GM12891 (cell line): ENCODE results near the gene PAGE5. TPM values are rescaled to one million over a fixed set of nuclear protein-coding genes. Genes with fewer than 3 reads are reported as not detected.
A peak's percentile ranks its signal among the peaks of the same experiment; 100 is the strongest.

ENCODE experiments used
- DNase-seq: peaks from one replicate; pipeline ENCODE4 v3.0.0; 2011; ENCODE audit warnings: low spot score; ENCODE audit not compliant: insufficient read length
- FAIRE-seq: peaks from 2 replicates; lab custom pipeline; 2011; peaks lifted over from hg19 to GRCh38; lab: Jason Lieb, UNC
- PAX5 ChIP-seq: IDR thresholded peaks from 2 replicates; pipeline ENCODE4 v1.6.1; 2011; ENCODE audit warnings: low read length, moderate library complexity, mild to moderate bottlenecking; ENCODE audit not compliant: insufficient read depth, severe bottlenecking
- POLR2A ChIP-seq: IDR thresholded peaks from 2 replicates; pipeline ENCODE4 v1.6.1; 2011; ENCODE audit warnings: low read depth, low read length, control low read depth
- POLR2AphosphoS5 ChIP-seq: IDR thresholded peaks from 2 replicates; pipeline ENCODE4 v1.6.1; 2011; ENCODE audit warnings: low read depth, low read length, control low read depth
- POU2F2 ChIP-seq: IDR thresholded peaks from 2 replicates; pipeline ENCODE4 v1.6.1; 2011; ENCODE audit warnings: low read depth, mild to moderate bottlenecking, control low read depth, low read length, moderate library complexity
- SPI1 ChIP-seq: IDR thresholded peaks from 2 replicates; pipeline ENCODE4 v1.6.1; 2011; ENCODE audit warnings: low read depth, low read length, control low read depth
- TAF1 ChIP-seq: IDR thresholded peaks from 2 replicates; pipeline ENCODE4 v1.6.1; 2011; ENCODE audit warnings: low read depth, low read length, control low read depth
- polyA plus RNA-seq: library from polyadenylated mRNA; unstranded; fragments of >200 nt; gene quantifications from one replicate; pipeline ENCODE4 v1.2.1, GENCODE V29; 2012; ENCODE audit warnings: low read depth, missing spikeins, inconsistent platforms; ENCODE audit not compliant: missing spikeins

Gene PAGE5, protein sequence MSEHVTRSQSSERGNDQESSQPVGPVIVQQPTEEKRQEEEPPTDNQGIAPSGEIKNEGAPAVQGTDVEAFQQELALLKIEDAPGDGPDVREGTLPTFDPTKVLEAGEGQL
- polyA plus RNA-seq, result not detected

DNA sequence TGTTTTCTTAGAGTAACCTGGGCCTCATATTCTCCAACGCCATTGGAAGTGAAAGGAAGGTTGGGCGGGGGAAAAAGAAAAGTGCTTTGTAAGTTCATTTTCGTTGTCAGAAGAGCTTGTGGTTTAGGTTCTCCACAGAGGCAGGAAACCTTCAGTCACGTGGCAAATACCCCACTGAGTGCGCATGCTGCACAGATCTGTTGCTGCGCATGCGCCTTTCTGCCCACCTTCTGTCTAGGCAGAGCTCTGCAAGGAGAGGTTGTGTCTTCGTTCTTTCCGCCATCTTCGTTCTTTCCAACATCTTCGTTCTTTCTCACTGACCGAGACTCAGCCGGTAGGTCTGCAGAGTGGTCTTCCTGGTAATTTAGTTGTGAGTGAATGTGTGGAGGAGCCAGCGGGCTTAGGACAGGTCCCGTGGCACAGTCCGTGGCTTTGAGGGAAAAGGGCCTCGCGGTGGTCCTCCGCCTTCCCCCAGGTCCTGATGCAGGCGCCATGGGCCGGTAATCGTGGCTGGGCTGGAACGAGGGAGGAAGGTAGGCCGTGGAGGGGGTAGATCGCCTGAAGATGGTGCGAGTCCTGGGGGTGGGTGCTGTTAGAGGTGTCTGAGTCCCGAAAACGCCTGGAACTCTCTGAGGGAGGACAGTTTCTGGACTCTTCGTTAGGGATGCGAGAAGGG is at the start of gene PAGE5:
TSS of gene PAGE5 (plus strand) at position 228 of the 676 bp plus-strand sequence. CDS start 1,037 bp downstream, outside the sequence.
- TF ChIP-seq POLR2A (no peak), POU2F2 (no peak), PAX5 (no peak), SPI1 (no peak), POLR2AphosphoS5 (no peak), TAF1 (no peak)
- no peak for DNase-seq
- no peak for FAIRE-seq

DNA sequence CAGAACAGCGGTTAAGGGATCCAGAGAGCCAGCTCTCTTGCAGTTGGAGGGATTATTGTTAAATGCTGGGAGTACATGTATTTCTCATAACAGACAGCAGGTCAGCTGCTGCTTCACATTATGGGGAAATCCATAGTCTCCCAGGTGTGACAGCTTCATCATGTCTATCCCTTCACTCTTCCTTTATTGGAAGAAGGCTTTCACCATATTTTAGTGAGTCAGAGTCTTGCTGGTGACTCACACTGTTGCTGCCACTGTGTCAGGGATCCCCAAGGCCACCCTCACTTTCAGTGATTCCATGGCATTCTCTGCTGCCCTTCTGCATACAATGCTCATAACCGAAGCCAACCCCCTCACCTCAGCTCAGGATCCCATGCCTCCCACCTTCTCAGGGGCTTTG is 32.9 kb upstream of the PAGE5 start:
- FAIRE-seq (no peak), DNase-seq (no peak)
- TF ChIP-seq POU2F2, result no peak
- no peak for TF ChIP-seq POLR2A

DNA sequence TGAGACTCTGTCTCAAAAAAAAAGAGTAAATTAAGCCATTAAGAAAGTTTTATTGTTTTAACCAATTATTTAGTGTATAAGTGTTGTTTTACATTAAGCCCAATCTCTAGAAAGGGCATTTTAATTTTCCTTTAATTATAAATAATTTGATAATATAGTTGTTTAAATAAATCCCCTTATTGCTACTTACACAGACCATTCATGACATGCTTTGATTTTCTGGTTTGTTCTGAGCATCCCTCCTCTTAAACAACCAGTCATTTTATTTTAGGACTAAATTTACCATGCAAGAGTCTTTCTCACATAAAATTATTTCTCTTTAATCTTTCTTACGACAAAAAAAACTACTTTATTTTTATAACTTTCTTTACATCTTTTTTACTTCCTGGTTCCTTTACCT is 23.5 kb upstream of the PAGE5 start:
- DNase-seq, result no peak
- no peak for FAIRE-seq
- TF ChIP-seq PAX5 (no peak), POU2F2 (no peak), POLR2AphosphoS5 (no peak)

DNA sequence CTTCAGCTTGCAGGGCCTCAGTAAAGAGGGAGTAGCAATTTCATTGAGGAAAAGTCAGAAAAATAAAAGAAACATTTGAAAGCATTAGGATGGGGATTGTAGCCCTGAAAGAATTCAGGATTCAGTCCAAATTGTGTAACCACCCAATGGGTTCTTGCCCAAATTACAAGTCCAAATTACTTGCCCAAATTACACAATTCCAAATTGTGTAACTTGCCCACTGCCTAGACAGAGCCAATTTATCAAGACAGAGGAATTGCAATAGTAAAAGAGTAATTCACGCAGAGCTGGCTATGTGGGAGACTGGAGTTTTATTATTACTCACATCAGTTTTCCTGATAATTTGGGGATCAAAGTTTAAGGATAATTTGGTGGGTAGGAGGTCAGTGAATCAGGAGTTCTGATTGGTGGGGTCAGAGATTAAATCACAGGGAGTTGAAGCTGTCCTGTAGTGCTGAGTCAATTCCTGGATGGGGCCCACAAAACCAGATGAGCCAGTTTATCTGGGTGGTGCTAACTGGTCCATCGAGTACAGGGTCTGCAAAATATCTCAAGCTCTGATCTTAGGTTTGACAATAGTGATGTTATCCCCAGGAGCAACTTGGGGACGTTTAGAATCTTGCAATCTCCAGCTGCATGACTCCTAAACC is 18.1 kb upstream of the PAGE5 start:
- DNase-seq (no peak), FAIRE-seq (no peak)
- TF ChIP-seq POU2F2 (no peak), POLR2A (no peak), SPI1 (no peak), PAX5 (no peak), TAF1 (no peak), POLR2AphosphoS5 (no peak)

DNA sequence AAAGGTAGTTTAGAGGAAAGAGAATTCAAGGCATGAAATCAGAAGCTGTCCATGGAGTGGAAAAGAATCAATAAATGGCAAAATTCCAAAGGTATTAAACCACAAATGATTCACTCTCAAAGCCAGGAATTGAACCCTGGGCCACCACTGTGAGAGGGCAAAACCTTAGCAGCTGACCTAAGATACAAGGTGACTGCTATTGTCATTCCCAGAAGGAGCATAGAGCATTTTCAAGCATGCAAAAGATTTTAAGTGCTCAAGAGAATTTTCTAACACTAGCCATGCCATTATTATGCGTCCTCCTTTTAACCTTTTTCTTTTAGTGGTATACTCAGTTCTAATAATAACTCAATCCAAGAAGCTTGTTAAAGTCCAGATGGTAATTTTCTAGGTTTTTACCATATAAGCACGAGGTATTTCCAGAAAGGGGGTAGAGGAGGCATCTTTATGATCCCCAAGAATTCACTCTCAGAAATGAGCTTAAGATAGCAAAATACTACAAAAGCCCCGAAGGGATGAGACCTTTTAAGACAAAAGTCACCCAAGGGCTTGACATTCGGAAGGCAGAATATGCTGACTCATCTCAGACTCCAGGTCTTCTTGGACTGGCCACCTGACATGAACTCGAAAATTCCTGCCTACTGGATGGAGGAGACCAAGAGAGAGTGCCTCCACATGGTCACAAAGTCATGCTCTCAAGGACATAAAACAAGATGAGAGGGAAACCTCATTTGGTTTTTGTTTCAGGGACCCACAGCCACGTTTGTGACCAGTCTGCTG is 13.8 kb upstream of the PAGE5 start:
- DNase-seq, result no peak
- TF ChIP-seq POLR2A, result no peak
- TF ChIP-seq POU2F2, result no peak
- no peak for TF ChIP-seq SPI1
- TF ChIP-seq PAX5, result no peak
- no peak for TF ChIP-seq TAF1
- TF ChIP-seq POLR2AphosphoS5, result no peak
- peak; percentile 75 for FAIRE-seq

DNA sequence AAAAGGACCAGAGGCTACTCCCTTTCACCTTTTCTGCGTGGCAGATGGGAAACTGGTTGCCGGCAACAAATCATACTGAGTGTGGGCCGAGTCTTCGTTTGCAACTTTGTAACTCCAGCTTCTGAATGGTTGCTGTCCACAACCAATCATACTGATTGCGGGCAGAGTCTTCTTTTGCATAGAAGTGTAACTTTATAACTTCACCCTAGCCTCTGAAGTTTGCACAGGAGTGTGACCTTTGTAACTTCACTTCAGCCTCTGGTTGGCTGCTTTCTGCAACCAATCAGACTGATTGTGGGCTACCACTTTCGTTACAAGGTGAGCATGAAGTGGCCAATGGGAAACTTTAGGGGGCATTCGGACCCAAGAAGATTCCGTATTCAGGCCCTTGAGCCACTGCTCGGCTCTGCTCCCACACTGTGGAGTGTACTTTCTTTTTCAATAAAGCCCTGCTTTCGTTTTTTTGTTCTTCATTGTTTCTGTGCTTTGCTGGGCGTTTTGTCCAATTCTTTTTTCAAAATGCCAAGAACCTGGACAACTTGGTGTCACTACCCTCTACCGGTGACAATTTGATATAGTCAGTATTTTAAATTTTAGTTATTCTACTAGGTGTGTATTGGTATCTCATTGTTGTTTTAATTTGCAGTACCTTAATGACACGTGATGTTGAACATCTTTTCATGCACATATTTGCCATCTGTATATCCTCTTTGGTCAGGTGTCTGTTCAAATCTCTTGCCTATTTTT is 9.0 kb upstream of the PAGE5 start:
- DNase-seq (no peak), FAIRE-seq (no peak)
- no peak for TF ChIP-seq POU2F2
- TF ChIP-seq POLR2A, result no peak
- TF ChIP-seq PAX5, result no peak
- TF ChIP-seq POLR2AphosphoS5, result no peak

DNA sequence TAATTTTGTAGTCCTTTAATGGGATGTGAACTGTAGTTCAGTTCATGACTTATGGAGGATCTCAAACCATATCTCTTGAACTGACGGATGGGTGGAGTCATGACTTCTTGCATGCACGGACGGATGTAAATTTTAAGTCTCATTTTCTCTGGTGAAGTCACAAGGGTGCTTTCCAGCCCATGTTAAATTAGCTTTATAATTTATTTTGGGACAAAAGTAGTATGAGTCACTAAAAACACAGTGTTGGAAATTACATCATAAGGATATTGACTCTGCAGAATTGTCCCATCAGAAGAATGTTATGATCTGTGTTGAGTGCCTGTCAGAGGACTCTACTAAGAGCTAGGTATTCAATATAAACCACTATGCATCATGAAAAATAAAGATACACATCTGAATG is 6.8 kb upstream of the PAGE5 start:
- no peak for TF ChIP-seq TAF1
- TF ChIP-seq POLR2AphosphoS5, result no peak
- TF ChIP-seq SPI1, result no peak
- TF ChIP-seq POU2F2, result no peak
- no peak for TF ChIP-seq PAX5
- no peak for TF ChIP-seq POLR2A
- no peak for DNase-seq
- no peak for FAIRE-seq

DNA sequence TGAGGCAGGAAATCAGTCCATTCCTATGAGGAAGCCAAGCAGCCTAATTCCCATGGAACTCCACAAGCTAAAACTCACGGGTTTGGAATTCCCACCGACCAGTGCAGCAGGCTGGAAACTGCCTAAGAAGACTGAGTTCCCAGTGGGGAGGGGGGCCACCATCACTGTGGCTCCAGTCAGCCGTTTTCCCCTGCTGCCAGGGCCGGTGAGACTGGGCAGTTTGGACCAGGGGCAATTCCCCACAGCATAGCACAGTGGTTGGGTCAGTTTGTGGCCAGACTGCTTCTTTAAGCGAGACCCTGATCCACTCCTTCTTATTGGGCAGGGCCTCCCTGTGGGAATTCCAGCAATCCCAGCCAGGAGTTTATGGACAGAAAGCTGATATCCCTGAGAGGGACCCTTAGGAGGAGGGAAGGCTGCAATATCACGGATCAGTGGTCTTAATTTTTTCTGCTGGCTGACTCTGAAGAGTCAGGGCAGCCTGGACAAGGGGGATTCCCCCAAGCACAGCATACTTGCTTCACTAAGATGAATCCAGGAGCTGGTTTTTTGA is 20.7 kb downstream of the PAGE5 start:
- DNase-seq, result no peak
- no peak for FAIRE-seq
- TF ChIP-seq POU2F2 (no peak), POLR2A (no peak), SPI1 (no peak), PAX5 (no peak), POLR2AphosphoS5 (no peak), TAF1 (no peak)
